Measurements from ENCODE around the gene EPAS1. TPM values are rescaled to one million over a fixed set of nuclear protein-coding genes. Genes with fewer than 3 reads are reported as not detected.

The EPAS1 gene
- total RNA-seq = 244 and 341 TPM in 2 replicates

DNA sequence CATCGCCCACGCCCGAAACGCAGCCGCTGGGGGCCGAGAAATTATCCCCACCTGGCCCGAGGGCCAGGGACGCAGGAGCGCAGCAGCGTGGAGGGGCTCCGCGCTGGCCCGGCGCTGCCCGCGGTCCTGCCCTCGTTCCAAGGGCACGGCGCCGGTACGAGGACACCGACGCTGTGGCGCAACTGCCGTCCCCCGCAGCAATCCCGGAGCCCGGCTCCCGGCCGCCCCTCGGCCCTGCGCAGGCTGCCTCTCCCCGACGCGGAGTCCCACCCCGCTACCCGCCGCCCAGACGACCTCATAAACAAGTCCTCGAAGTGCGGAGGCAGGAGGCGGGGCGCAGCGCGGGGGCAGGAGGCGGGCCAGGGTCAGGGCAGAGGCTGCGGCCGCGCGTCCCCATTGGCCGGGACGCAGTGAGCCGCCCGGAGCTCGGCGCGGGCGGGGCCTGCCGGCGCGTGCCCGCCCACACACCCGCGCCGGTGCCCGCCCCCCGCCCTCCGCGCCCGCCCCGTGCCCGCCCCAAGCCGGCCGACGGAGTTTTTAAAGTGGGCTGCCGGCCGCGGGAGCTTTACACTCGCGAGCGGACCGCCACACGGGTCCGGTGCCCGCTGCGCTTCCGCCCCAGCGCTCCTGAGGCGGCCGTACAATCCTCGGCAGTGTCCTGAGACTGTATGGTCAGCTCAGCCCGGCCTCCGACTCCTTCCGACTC lies at the start of gene EPAS1:
TSS of gene EPAS1 (plus strand) at position 568 of the 706 bp plus-strand sequence. CDS start 505 bp downstream, outside the sequence.

Other genes with a start within 250 kb of the EPAS1 start
- not detected in 2 replicates for gene TMEM247, start 182.2 kb downstream of the EPAS1 start, total RNA-seq
- gene RHOQ, start 245.1 kb downstream of the EPAS1 start, total RNA-seq = 43.0 and 79.7 TPM in 2 replicates
- gene ATP6V1E2, start 245.2 kb downstream of the EPAS1 start, total RNA-seq = 2.8 and 6.0 TPM in 2 replicates

Data from cardiac atrium fibroblast (primary cell).